Smooth muscle cell (in vitro differentiated cells): ENCODE data around the gene AKTIP. TPM values are rescaled to one million over a fixed set of nuclear protein-coding genes. Genes with fewer than 3 reads are reported as not detected.

Source experiments
- DNase-seq: peaks from one replicate; lab custom pipeline; 2025; ENCODE audit not compliant: unreplicated experiment; lab: John Stamatoyannopoulos, UW
- H2AFZ ChIP-seq: fragments of 200-600 bp; sonication (generic); 2 replicates; pipeline ENCODE4 v1.6.0; 2016; ENCODE audit warnings: antibody characterized with exemption, low read depth, mild to moderate bottlenecking
- H3F3A ChIP-seq: fragments of 200-600 bp; sonication (generic); 2 replicates; pipeline ENCODE4 v1.6.0; 2017; ENCODE audit warnings: antibody characterized with exemption, low read depth
- H3K27ac ChIP-seq: fragments of 200-600 bp; sonication (generic); 2 replicates; pipeline ENCODE4 v1.5.1; 2016; ENCODE audit warnings: low read depth, mild to moderate bottlenecking
- H3K27me3 ChIP-seq: fragments of 200-600 bp; sonication (generic); 2 replicates; pipeline ENCODE4 v1.6.1; 2016; ENCODE audit warnings: low read depth, mild to moderate bottlenecking
- H3K36me3 ChIP-seq: fragments of 200-600 bp; sonication (generic); 2 replicates; pipeline ENCODE4 v1.5.1; 2016; ENCODE audit warnings: low read depth
- H3K4me1 ChIP-seq: fragments of 200-600 bp; sonication (generic); 2 replicates; pipeline ENCODE4 v1.5.1; 2016; ENCODE audit warnings: low read depth
- H3K4me2 ChIP-seq: fragments of 200-600 bp; sonication (generic); 2 replicates; pipeline ENCODE4 v1.6.0; 2016; ENCODE audit warnings: mild to moderate bottlenecking
- H3K4me3 ChIP-seq: fragments of 200-600 bp; sonication (generic); 2 replicates; pipeline ENCODE4 v1.5.1; 2016; ENCODE audit warnings: mild to moderate bottlenecking
- H3K79me2 ChIP-seq: fragments of 200-600 bp; sonication (generic); 2 replicates; pipeline ENCODE4 v1.6.0; 2016; ENCODE audit warnings: low read depth, mild to moderate bottlenecking
- H3K9ac ChIP-seq: fragments of 200-600 bp; sonication (generic); 2 replicates; pipeline ENCODE4 v1.6.0; 2016; ENCODE audit warnings: low read depth
- H3K9me3 ChIP-seq: fragments of 200-600 bp; sonication (generic); replicated peaks from 2 replicates; pipeline ENCODE4 v1.5.1; 2016; ENCODE audit warnings: low read depth
- H4K20me1 ChIP-seq: fragments of 200-600 bp; sonication (generic); 2 replicates; pipeline ENCODE4 v1.6.0; 2016; ENCODE audit warnings: low read depth
- CTCF ChIP-seq: fragments of 200-600 bp; sonication (generic); IDR thresholded peaks from 2 replicates; pipeline ENCODE4 v1.5.1; 2017; ENCODE audit warnings: borderline replicate concordance, mild to moderate bottlenecking, antibody characterized with exemption; ENCODE audit not compliant: insufficient read depth, poor library complexity, severe bottlenecking
- WGBS: methylation state at CpG from one replicate; pipeline ENCODE4 v1.1.7; 2016; ENCODE audit warnings: low lambda C conversion rate; 5-methylcytosine and 5-hydroxymethylcytosine counted together
- polyA plus RNA-seq: library from polyadenylated mRNA; unstranded; fragments of >200 nt; fragmentation: Nextera tagmentation; extraction: Ambion mirVana; gene quantifications from 2 replicates; pipeline ENCODE4 v1.2.1, GENCODE V29; 2016
- total RNA-seq: library from RNA; depleted of rRNA; stranded (reverse); fragments of >200 nt; gene quantifications from 2 replicates; pipeline ENCODE4 v1.2.3, GENCODE V29; 2014

Gene AKTIP
- total and polyA plus RNA-seq, 2 experiments from 2014 or later: 14.1 to 24.3 TPM

- no peaks in the 10 kb centered on the region for H3K4me1 ChIP-seq
Observed at GRCh38 chr16:53537626-53538025, 34.6 kb upstream of the AKTIP start.

DNA sequence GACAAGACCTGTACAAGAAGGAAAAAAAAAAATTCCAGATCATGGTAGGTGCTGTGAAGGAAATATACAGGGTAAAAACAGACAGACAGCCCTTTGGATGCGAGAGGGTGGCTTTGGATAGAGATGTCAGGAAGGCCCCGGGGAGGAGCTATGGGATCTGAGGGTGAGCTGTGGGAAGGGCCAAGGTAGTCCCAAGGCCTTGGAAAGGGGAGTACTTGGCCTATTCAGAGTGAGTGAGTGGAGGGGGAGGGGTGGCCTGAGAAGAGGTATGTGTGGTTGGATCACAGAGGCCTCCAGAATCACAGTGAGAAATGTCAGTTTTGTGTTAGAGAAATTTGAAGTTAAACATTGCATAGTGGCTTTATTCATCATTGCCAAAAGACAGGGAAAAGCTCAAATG is 31.2 kb upstream of the AKTIP start:
- no peak for DNase-seq
- no peak overlapping the region for H3K4me3 ChIP-seq
- H3K27me3 ChIP-seq: no peaks in the 10 kb centered on the region
- no peaks in the 10 kb centered on the region for H3K9me3 ChIP-seq
- H4K20me1 ChIP-seq: no peaks in the 10 kb centered on the region
- H3K27ac ChIP-seq: no peak overlapping the region
- TF ChIP-seq CTCF: no peak
- WGBS: 93% methylated on average over 2 of the region's 2 CpGs
- H3K79me2 ChIP-seq: no peaks in the 10 kb centered on the region
- no peak overlapping the region for H2AFZ ChIP-seq
- no peak overlapping the region for H3K9ac ChIP-seq
- H3K4me2 ChIP-seq: no peak overlapping the region
- no peaks in the 10 kb centered on the region for H3F3A ChIP-seq
- no peaks in the 10 kb centered on the region for H3K36me3 ChIP-seq
- no peaks in the 10 kb centered on the region for H3K4me1 ChIP-seq

More at GRCh38 chr16:53537626-53538025, 34.6 kb upstream of the AKTIP start:
- Histone ChIP-seq H3K9ac (no peak overlapping the region), H3K79me2 (no peaks in the 10 kb centered on the region), H3K27me3 (no peaks in the 10 kb centered on the region), H3K27ac (no peak overlapping the region), H3K36me3 (no peaks in the 10 kb centered on the region), H3K4me2 (no peak overlapping the region), H3F3A (no peaks in the 10 kb centered on the region), H3K9me3 (no peaks in the 10 kb centered on the region), H4K20me1 (no peaks in the 10 kb centered on the region), H3K4me3 (no peak overlapping the region), H2AFZ (no peak overlapping the region)
- no peak for DNase-seq
- TF ChIP-seq CTCF: no peak
- WGBS: 98% methylated on average over 5 of the region's 5 CpGs

- no peak for TF ChIP-seq CTCF
- Histone ChIP-seq H4K20me1 (no peaks in the 10 kb centered on the region), H3K9me3 (no peaks in the 10 kb centered on the region), H3K4me3 (no peak overlapping the region), H3F3A (no peaks in the 10 kb centered on the region), H3K4me2 (no peak overlapping the region), H3K9ac (no peak overlapping the region), H3K4me1 (no peaks in the 10 kb centered on the region), H3K36me3 (no peaks in the 10 kb centered on the region), H2AFZ (no peak overlapping the region), H3K27me3 (no peaks in the 10 kb centered on the region), H3K27ac (no peak overlapping the region), H3K79me2 (no peaks in the 10 kb centered on the region)
- no peak for DNase-seq
- WGBS: 94% methylated on average over 1 of the region's 1 CpG
Observed at GRCh38 chr16:53530741-53531140, 27.7 kb upstream of the AKTIP start.

GRCh38 chr16:53530046-53530445 is 27.0 kb upstream of the AKTIP start:
- no peaks in the 10 kb centered on the region for H3K79me2 ChIP-seq
- no peak overlapping the region for H2AFZ ChIP-seq
- H3F3A ChIP-seq: no peaks in the 10 kb centered on the region
- H3K27me3 ChIP-seq: no peaks in the 10 kb centered on the region
- H3K4me2 ChIP-seq: no peak overlapping the region
- TF ChIP-seq CTCF: no peak
- no peak overlapping the region for H3K9ac ChIP-seq
- H4K20me1 ChIP-seq: no peaks in the 10 kb centered on the region
- no peak overlapping the region for H3K27ac ChIP-seq
- H3K4me3 ChIP-seq: no peak overlapping the region
- DNase-seq: no peak
- no peaks in the 10 kb centered on the region for H3K9me3 ChIP-seq
- H3K4me1 ChIP-seq: no peaks in the 10 kb centered on the region
- 76% methylated on average over 10 of the region's 10 CpGs for WGBS
- H3K36me3 ChIP-seq: no peaks in the 10 kb centered on the region
